ENCODE data around the gene IGFBP7.

IGFBP7 gene

GRCh38 chr4:57078685-57079521 is 31.3 kb downstream of the IGFBP7 start:
- H3K36me3 Mint-ChIP-seq (ENCODE audit: low read depth), result no peaks in the 10 kb centered on the region
- peaks cover 32% of the 10 kb centered on the region for H3K27me3 Mint-ChIP-seq
- H3K4me1 Mint-ChIP-seq (ENCODE audit: low read depth), result no peaks in the 10 kb centered on the region
- H3K4me3 Mint-ChIP-seq, result no peak overlapping the region
- no peak for DNase-seq
- no peaks in the 10 kb centered on the region for H3K9me3 Mint-ChIP-seq
- no peak overlapping the region for H3K27ac Mint-ChIP-seq

GRCh38 chr4:57077550-57078343 is 32.4 kb downstream of the IGFBP7 start:
- no peak for DNase-seq
- Mint-ChIP-seq H3K36me3 (ENCODE audit: low read depth) (no peaks in the 10 kb centered on the region), H3K27me3 (peaks cover 34% of the 10 kb centered on the region), H3K27ac (no peak overlapping the region), H3K4me3 (no peak overlapping the region), H3K4me1 (ENCODE audit: low read depth) (no peaks in the 10 kb centered on the region), H3K9me3 (no peaks in the 10 kb centered on the region)

DNA sequence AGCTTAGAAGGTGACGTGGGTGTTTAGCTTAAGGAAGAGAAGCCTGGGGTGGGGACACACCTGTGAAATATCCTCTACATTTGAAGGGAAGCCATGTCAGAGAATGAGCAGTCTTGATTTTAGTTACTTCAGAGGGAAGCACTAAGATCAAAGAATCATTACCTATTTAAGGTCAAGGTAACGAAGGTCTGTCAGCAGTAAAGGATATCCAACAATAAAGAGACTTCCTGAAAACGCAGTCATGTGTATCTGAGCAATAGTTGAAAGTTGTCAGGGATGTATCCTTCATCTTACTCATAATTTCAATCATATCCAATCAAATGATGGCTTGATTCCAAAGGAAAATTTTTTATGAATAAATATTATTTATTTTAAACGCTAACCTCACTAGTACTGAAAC is 33.5 kb downstream of the IGFBP7 start:
- no peak for DNase-seq
- Mint-ChIP-seq H3K4me3 (no peak overlapping the region), H3K27ac (no peak overlapping the region), H3K4me1 (ENCODE audit: low read depth) (no peaks in the 10 kb centered on the region), H3K9me3 (no peaks in the 10 kb centered on the region), H3K27me3 (peaks cover 31% of the 10 kb centered on the region), H3K36me3 (ENCODE audit: low read depth) (no peaks in the 10 kb centered on the region)

DNA sequence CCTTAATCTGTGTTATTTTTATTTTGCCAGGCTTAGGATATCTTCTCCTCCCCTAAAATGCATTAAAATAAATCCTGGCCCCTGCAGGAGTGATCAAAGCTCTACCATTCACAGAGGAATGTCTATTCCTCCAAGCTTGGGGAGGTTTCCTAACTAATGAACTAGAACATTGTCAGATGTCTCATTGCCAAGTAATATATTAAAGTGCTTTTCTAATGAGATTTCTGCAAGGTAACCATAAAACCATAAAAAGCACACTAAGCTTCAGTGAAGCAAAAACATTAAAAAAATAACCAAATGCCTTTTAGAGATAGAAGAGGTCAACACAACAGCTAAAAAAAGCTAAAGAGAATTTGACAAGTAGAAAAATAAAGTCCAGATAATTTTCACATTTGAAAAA is 34.8 kb downstream of the IGFBP7 start:
- H3K4me1 Mint-ChIP-seq (ENCODE audit: low read depth), result no peaks in the 10 kb centered on the region
- H3K9me3 Mint-ChIP-seq, result no peaks in the 10 kb centered on the region
- no peak overlapping the region for H3K4me3 Mint-ChIP-seq
- no peak for DNase-seq
- H3K27ac Mint-ChIP-seq, result no peak overlapping the region
- no peaks in the 10 kb centered on the region for H3K36me3 Mint-ChIP-seq (ENCODE audit: low read depth)
- H3K27me3 Mint-ChIP-seq, result peaks cover 24% of the 10 kb centered on the region

GRCh38 chr4:57074744-57075143 is 35.4 kb downstream of the IGFBP7 start:
- Mint-ChIP-seq H3K27me3 (peaks cover 24% of the 10 kb centered on the region), H3K27ac (no peak overlapping the region), H3K36me3 (ENCODE audit: low read depth) (no peaks in the 10 kb centered on the region), H3K4me3 (no peak overlapping the region), H3K4me1 (ENCODE audit: low read depth) (no peaks in the 10 kb centered on the region), H3K9me3 (no peaks in the 10 kb centered on the region)
- no peak for DNase-seq

DNA sequence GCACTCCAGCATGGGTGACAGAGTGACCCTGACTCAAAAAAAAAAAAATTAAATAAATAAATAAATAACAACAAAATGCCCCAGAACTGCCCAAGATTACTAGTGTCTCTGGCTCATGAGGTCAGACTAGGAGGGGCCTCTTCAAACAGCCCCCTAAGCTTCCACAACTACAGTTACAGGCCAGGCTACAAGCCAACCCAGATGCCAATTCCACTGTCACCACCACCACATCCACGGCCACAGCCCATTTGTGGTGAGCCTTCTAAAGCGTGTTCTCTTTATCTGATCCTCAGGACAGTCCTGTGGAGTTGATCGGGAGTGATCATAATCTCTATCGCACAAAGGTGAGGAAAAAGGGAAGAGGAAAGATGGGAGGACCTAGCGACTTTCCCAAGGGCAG is 36.6 kb downstream of the IGFBP7 start:
- Mint-ChIP-seq H3K36me3 (ENCODE audit: low read depth) (no peaks in the 10 kb centered on the region), H3K4me1 (ENCODE audit: low read depth) (no peaks in the 10 kb centered on the region)

GRCh38 chr4:57071326-57071725 is 38.9 kb downstream of the IGFBP7 start:
- no peak overlapping the region for H3K4me3 Mint-ChIP-seq
- no peak overlapping the region for H3K27ac Mint-ChIP-seq
- no peaks in the 10 kb centered on the region for H3K4me1 Mint-ChIP-seq (ENCODE audit: low read depth)
- peaks cover 9% of the 10 kb centered on the region for H3K27me3 Mint-ChIP-seq
- no peaks in the 10 kb centered on the region for H3K36me3 Mint-ChIP-seq (ENCODE audit: low read depth)
- H3K9me3 Mint-ChIP-seq, result no peaks in the 10 kb centered on the region
- DNase-seq, result no peak

More for the DNA sequence above, 36.6 kb downstream of the IGFBP7 start:
- Mint-ChIP-seq H3K27ac (no peak overlapping the region), H3K27me3 (peaks cover 19% of the 10 kb centered on the region), H3K9me3 (no peaks in the 10 kb centered on the region), H3K4me3 (no peak overlapping the region)
- no peak for DNase-seq

GRCh38 chr4:57070461-57070860 is 39.7 kb downstream of the IGFBP7 start:
- no peaks in the 10 kb centered on the region for H3K36me3 Mint-ChIP-seq (ENCODE audit: low read depth)
- peaks cover 9% of the 10 kb centered on the region for H3K27me3 Mint-ChIP-seq
- no peak for DNase-seq
- no peaks in the 10 kb centered on the region for H3K4me1 Mint-ChIP-seq (ENCODE audit: low read depth)
- H3K27ac Mint-ChIP-seq, result no peak overlapping the region
- no peak overlapping the region for H3K4me3 Mint-ChIP-seq
- H3K9me3 Mint-ChIP-seq, result no peaks in the 10 kb centered on the region

- no peak overlapping the region for H3K4me3 Mint-ChIP-seq
- no peaks in the 10 kb centered on the region for H3K36me3 Mint-ChIP-seq (ENCODE audit: low read depth)
- no peaks in the 10 kb centered on the region for H3K4me1 Mint-ChIP-seq (ENCODE audit: low read depth)
- no peak overlapping the region for H3K27ac Mint-ChIP-seq
- H3K9me3 Mint-ChIP-seq, result no peaks in the 10 kb centered on the region
- H3K27me3 Mint-ChIP-seq, result peaks cover 5% of the 10 kb centered on the region
- no peak for DNase-seq
Measured at GRCh38 chr4:57068237-57068981, 41.8 kb downstream of the IGFBP7 start.

DNA sequence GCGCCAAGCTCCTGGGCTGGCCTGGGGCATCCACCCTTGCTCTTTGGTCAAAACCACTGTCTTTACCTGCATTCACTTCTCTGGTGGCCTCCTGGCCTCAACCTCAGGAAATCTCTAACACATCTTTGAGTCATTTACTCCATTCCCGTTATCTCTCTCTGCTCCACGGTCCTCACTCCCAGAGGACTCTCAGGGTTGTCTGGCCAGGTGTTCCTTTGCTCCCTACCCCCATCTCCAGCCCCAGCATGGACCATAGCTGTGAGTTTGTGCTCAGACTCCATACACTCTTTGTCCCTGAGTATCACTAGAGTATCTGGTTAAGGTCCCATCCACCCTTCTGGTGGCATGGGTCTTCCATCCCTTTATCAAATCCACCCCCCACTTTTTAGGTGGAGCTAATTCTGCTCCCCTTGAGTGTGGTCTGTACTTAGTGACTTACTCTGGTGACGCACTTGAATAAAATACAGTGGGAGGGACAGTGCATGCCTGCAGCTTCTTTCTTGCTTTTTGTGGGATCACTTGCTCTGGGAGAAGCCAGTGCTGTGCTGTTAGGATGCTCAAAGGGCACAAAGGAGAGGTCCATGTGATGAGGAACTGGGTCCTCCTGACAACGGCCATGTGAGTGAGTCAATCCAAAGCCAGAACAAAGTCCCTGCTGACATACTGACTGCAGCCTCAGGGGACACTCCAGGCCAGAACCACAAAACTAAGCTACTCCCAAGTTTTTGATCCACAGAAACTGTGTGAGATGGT is 44.3 kb downstream of the IGFBP7 start:
- Mint-ChIP-seq H3K36me3 (ENCODE audit: low read depth) (no peaks in the 10 kb centered on the region), H3K9me3 (no peaks in the 10 kb centered on the region), H3K4me3 (no peak overlapping the region), H3K27ac (no peak overlapping the region), H3K27me3 (peaks cover 11% of the 10 kb centered on the region), H3K4me1 (ENCODE audit: low read depth) (no peaks in the 10 kb centered on the region)
- no peak for DNase-seq

DNA sequence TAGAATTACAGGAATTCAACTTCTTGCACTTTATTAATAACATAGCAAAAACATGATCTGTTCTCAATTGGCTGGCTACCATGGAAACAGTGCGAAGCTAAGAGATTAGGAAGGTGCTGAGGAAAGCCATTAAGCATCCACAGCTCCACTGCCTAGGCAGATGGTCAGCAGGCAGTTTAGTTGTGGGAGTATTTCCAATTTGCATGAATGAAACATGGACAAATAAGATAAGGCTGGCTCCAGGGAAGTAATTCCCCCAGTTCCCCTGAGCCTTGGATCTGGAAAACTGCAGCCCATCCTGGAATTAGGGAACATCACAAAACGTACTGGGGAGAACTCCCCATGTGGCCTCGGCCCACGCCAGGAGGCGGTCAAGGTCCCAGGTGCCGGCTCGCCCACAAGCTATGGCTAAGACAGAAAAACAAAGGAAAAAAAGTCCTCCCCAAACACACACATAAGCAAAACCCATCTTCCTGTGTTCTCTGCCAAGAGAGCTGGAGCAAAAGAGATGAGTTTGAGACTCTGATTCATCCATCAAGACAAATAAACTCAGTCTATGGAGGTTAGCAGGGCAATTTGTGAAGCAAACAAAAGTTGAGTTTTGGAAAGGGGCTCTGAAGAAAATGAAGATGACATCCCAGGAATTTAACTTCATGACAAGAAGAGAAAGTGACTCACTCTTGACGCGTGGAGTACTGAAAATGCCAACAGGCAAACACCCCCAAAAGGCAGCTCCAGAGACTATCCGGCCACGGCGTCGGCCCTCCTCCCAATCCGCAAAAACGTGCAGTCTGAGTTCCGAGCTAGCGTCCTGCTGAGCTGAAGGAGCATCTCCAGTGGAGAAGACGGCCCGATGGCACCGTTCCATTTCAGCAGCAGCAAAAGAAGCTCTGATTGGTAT is 45.1 kb downstream of the IGFBP7 start:
- Mint-ChIP-seq H3K4me1 (ENCODE audit: low read depth) (no peaks in the 10 kb centered on the region), H3K36me3 (ENCODE audit: low read depth) (no peaks in the 10 kb centered on the region), H3K4me3 (no peak overlapping the region), H3K27ac (no peak overlapping the region), H3K27me3 (peaks cover 11% of the 10 kb centered on the region), H3K9me3 (no peaks in the 10 kb centered on the region)
- no peak for DNase-seq

GRCh38 chr4:57064120-57064519 is 46.1 kb downstream of the IGFBP7 start:
- DNase-seq, result no peak
- Mint-ChIP-seq H3K4me1 (ENCODE audit: low read depth) (no peaks in the 10 kb centered on the region), H3K27ac (no peak overlapping the region), H3K4me3 (no peak overlapping the region), H3K27me3 (peaks cover 14% of the 10 kb centered on the region), H3K36me3 (ENCODE audit: low read depth) (no peaks in the 10 kb centered on the region), H3K9me3 (no peaks in the 10 kb centered on the region)

DNA sequence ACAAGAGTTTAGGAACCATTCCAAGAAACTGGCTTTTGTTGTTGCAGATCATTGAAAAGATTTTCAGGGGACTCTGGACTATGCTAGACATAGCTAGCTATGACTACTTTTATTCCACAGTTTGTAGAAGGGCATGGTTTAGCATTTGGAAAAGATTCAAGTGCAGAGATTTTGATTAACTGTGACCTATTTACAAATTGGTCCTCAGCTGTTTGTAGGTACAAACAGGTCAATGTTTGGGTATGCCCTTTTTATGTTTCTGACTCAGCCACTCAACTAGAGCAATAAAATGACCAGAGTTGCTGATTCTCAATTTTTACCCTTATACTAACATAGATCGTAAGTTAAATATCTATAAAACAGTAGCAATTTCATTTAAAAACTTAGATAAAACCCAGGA is 46.7 kb downstream of the IGFBP7 start:
- peaks cover 18% of the 10 kb centered on the region for H3K27me3 Mint-ChIP-seq
- H3K9me3 Mint-ChIP-seq, result no peaks in the 10 kb centered on the region
- no peak overlapping the region for H3K27ac Mint-ChIP-seq
- H3K36me3 Mint-ChIP-seq (ENCODE audit: low read depth), result no peaks in the 10 kb centered on the region
- no peak overlapping the region for H3K4me3 Mint-ChIP-seq
- no peak for DNase-seq
- no peaks in the 10 kb centered on the region for H3K4me1 Mint-ChIP-seq (ENCODE audit: low read depth)

Measured in activated T-cell treated with anti-CD3 and anti-CD28 coated beads, Interleukin-2, amount 50 U/mL, for 24 hours (primary cell).